Measurements from ENCODE around the gene MLKL.

The MLKL gene

GRCh38 chr16:74745109-74745615, 44.5 kb upstream of the MLKL start:
- Histone ChIP-seq H3K4me3 (ENCODE audit: low read depth in 1 of 2, low read length in 1 of 2) (no peak overlapping the region), H3K36me3 (no peaks in the 10 kb centered on the region), H3K9me3 (no peaks in the 10 kb centered on the region), H3K4me1 (ENCODE audit: control insufficient read depth in 1 of 2, insufficient read depth in 1 of 2, low read depth in 1 of 2, low read length in 1 of 2) (no peaks in the 10 kb centered on the region), H3K27ac (no peak overlapping the region), H3K27me3 (no peaks in the 10 kb centered on the region)
- TF ChIP-seq, protein P1, sequence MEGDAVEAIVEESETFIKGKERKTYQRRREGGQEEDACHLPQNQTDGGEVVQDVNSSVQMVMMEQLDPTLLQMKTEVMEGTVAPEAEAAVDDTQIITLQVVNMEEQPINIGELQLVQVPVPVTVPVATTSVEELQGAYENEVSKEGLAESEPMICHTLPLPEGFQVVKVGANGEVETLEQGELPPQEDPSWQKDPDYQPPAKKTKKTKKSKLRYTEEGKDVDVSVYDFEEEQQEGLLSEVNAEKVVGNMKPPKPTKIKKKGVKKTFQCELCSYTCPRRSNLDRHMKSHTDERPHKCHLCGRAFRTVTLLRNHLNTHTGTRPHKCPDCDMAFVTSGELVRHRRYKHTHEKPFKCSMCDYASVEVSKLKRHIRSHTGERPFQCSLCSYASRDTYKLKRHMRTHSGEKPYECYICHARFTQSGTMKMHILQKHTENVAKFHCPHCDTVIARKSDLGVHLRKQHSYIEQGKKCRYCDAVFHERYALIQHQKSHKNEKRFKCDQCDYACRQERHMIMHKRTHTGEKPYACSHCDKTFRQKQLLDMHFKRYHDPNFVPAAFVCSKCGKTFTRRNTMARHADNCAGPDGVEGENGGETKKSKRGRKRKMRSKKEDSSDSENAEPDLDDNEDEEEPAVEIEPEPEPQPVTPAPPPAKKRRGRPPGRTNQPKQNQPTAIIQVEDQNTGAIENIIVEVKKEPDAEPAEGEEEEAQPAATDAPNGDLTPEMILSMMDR (IDR thresholded peaks at IDR 0.05): no peak

DNA sequence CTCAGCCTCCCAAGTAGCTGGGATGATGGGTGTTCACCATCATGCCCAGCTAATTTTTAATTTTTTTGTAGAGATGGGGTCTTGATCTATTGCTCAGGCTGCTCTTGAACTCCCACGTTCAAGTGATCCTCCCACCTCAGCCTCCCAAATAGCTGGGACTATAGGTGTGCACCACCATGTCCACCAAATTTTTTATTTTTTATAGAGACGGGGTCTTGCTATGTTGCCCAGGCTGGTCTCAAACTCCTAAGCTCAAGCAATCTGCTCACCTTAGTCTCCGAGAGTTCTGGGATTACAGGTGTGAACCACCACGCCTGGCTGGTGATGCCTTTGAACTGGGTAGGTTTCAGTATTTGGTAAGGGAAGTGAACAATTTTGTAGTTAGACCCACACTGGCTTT, 43.9 kb upstream of the MLKL start:
- Histone ChIP-seq H3K4me3 (ENCODE audit: low read depth in 1 of 2, low read length in 1 of 2) (no peak overlapping the region), H3K4me1 (ENCODE audit: control insufficient read depth in 1 of 2, insufficient read depth in 1 of 2, low read depth in 1 of 2, low read length in 1 of 2) (no peaks in the 10 kb centered on the region), H3K9me3 (no peaks in the 10 kb centered on the region), H3K36me3 (no peaks in the 10 kb centered on the region), H3K27ac (no peak overlapping the region), H3K27me3 (no peaks in the 10 kb centered on the region)
- TF ChIP-seq, protein P1 (IDR thresholded peaks at IDR 0.05): no peak

GRCh38 chr16:74743668-74744299, 43.1 kb upstream of the MLKL start:
- TF ChIP-seq, protein P1 (IDR thresholded peaks at IDR 0.05): no peak
- Histone ChIP-seq H3K27ac (no peak overlapping the region), H3K27me3 (no peaks in the 10 kb centered on the region), H3K4me3 (ENCODE audit: low read depth in 1 of 2, low read length in 1 of 2) (no peak overlapping the region), H3K9me3 (no peaks in the 10 kb centered on the region), H3K36me3 (no peaks in the 10 kb centered on the region), H3K4me1 (ENCODE audit: control insufficient read depth in 1 of 2, insufficient read depth in 1 of 2, low read depth in 1 of 2, low read length in 1 of 2) (no peaks in the 10 kb centered on the region)

GRCh38 chr16:74743045-74743667, 42.5 kb upstream of the MLKL start:
- Histone ChIP-seq H3K4me3 (ENCODE audit: low read depth in 1 of 2, low read length in 1 of 2) (no peak overlapping the region), H3K27me3 (no peaks in the 10 kb centered on the region)

GRCh38 chr16:74742051-74742481, 41.4 kb upstream of the MLKL start:
- Histone ChIP-seq H3K9me3 (no peaks in the 10 kb centered on the region), H3K27ac (no peak overlapping the region), H3K4me3 (ENCODE audit: low read depth in 1 of 2, low read length in 1 of 2) (no peak overlapping the region), H3K36me3 (no peaks in the 10 kb centered on the region), H3K4me1 (ENCODE audit: control insufficient read depth in 1 of 2, insufficient read depth in 1 of 2, low read depth in 1 of 2, low read length in 1 of 2) (no peaks in the 10 kb centered on the region), H3K27me3 (peaks cover 4% of the 10 kb centered on the region)
- TF ChIP-seq, protein P1 (IDR thresholded peaks at IDR 0.05): no peak

More at GRCh38 chr16:74743045-74743667, 42.5 kb upstream of the MLKL start:
- TF ChIP-seq, protein P1 (IDR thresholded peaks at IDR 0.05): no peak
- Histone ChIP-seq H3K36me3 (no peaks in the 10 kb centered on the region), H3K9me3 (no peaks in the 10 kb centered on the region), H3K4me1 (ENCODE audit: control insufficient read depth in 1 of 2, insufficient read depth in 1 of 2, low read depth in 1 of 2, low read length in 1 of 2) (no peaks in the 10 kb centered on the region), H3K27ac (no peak overlapping the region)
